ENCODE results near the gene CHMP4A. TPM values are rescaled to one million over a fixed set of nuclear protein-coding genes. Genes with fewer than 3 reads are reported as not detected.

CHMP4A gene
- total and polyA plus RNA-seq, 2 of the 13 experiments (the other 11 are each of a cell fraction or from before 2014, with no cell fraction given) = 83.6 to 113 TPM

GRCh38 chr14:24212924-24213865 is at the start of gene CHMP4A (continued):
- TF ChIP-seq AKNA (CRISPR knock-in tag; IDR thresholded peaks at IDR 0.05; ENCODE audit: borderline replicate concordance) (peak; percentile 19; the same call in 1 of the 2 replicates), ZBTB3 (CRISPR knock-in tag; IDR thresholded peaks at IDR 0.05; ENCODE audit: borderline replicate concordance, low read depth) (peak; percentile 89; the same call in 1 of the 2 replicates), ZNF510 (CRISPR knock-in tag; IDR thresholded peaks at IDR 0.05; ENCODE audit: low read depth) (peak; percentile 92), ATF5 (CRISPR knock-in tag; IDR thresholded peaks at IDR 0.05; ENCODE audit: low read depth) (peak; percentile 86), CREM (IDR thresholded peaks at IDR 0.05) (peak; percentile 100), CREM (CRISPR knock-in tag; IDR thresholded peaks at IDR 0.05) (peak; percentile 95), PBX2 (CRISPR knock-in tag; IDR thresholded peaks at IDR 0.05) (no peak), ZNF629 (CRISPR knock-in tag; conservative IDR thresholded peaks at IDR 0.05) (peak; percentile 52), ZNF780A (CRISPR knock-in tag; IDR thresholded peaks at IDR 0.05) (no peak), POLR2AphosphoS5 (IDR thresholded peaks at IDR 0.05; ENCODE audit: low read depth, low read length) (peak; percentile 99), ZKSCAN8 (CRISPR knock-in tag; IDR thresholded peaks at IDR 0.05; ENCODE audit: borderline replicate concordance) (peak; percentile 32; the same call in 1 of the 2 replicates), YY1 (IDR thresholded peaks at IDR 0.05; ENCODE audit: insufficient read depth, insufficient replicate concordance, low read depth, low read length) (peak; percentile 83), YEATS2 (CRISPR knock-in tag; IDR thresholded peaks at IDR 0.05; ENCODE audit: borderline replicate concordance) (peak; percentile 98), NR3C1 (CRISPR knock-in tag; IDR thresholded peaks at IDR 0.05) (no peak)
- TF ChIP-seq, protein P1, sequence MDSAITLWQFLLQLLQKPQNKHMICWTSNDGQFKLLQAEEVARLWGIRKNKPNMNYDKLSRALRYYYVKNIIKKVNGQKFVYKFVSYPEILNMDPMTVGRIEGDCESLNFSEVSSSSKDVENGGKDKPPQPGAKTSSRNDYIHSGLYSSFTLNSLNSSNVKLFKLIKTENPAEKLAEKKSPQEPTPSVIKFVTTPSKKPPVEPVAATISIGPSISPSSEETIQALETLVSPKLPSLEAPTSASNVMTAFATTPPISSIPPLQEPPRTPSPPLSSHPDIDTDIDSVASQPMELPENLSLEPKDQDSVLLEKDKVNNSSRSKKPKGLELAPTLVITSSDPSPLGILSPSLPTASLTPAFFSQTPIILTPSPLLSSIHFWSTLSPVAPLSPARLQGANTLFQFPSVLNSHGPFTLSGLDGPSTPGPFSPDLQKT (CRISPR knock-in tag; IDR thresholded peaks at IDR 0.05; ENCODE audit: borderline replicate concordance) = peak; percentile 93
- TF ChIP-seq, protein P2, sequence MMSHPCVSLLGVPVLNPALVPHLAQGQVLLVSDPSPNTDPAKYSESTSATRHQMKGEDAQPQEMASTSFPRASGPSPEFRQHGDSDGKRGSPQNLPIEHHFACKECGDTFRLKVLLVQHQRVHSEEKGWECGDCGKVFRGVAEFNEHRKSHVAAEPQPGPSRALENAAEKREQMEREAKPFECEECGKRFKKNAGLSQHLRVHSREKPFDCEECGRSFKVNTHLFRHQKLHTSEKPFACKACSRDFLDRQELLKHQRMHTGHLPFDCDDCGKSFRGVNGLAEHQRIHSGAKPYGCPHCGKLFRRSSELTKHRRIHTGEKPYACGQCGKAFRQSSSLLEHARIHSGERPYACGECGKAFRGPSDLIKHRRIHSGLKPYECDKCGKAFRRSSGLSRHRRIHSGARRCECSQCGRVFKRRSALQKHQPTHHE (CRISPR knock-in tag; IDR thresholded peaks at IDR 0.05; ENCODE audit: borderline replicate concordance) = peak; percentile 95
- TF ChIP-seq, protein P3, sequence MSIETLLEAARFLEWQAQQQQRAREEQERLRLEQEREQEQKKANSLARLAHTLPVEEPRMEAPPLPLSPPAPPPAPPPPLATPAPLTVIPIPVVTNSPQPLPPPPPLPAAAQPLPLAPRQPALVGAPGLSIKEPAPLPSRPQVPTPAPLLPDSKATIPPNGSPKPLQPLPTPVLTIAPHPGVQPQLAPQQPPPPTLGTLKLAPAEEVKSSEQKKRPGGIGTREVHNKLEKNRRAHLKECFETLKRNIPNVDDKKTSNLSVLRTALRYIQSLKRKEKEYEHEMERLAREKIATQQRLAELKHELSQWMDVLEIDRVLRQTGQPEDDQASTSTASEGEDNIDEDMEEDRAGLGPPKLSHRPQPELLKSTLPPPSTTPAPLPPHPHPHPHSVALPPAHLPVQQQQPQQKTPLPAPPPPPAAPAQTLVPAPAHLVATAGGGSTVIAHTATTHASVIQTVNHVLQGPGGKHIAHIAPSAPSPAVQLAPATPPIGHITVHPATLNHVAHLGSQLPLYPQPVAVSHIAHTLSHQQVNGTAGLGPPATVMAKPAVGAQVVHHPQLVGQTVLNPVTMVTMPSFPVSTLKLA (IDR thresholded peaks at IDR 0.05) = peak; percentile 91

All from HepG2 (cell line).